IMR-90 (cell line): Measurements from ENCODE around the gene FAM53B. TPM values are rescaled to one million over a fixed set of nuclear protein-coding genes. Genes with fewer than 3 reads are reported as not detected.

ENCODE experiments used
- ATAC-seq: fragments of 200-7000 bp; cut with Tn5 transposase; 2 replicates; pipeline ENCODE4 v1.9.1; 2020; ENCODE audit warnings: low read depth, mild to moderate bottlenecking, moderate library complexity
- BruUV-seq: library from RNA; stranded (reverse); fragments of 400-500 nt; replicated peaks from 2 replicates; lab custom pipeline; 2021; lab: Mats Ljungman, UMichigan
- CTCF ChIA-PET: fragments of 300-600 bp; formaldehyde crosslinking; extraction: SDS; loops from one replicate; lab custom pipeline; 2021; ENCODE audit warnings: antibody characterized with exemption; lab: Yijun Ruan, JAX
- POLR2A ChIA-PET: fragments of 300-600 bp; sonication (Branson Sonifier 250); formaldehyde crosslinking; loops from one replicate; lab custom pipeline; 2022; ENCODE audit warnings: antibody characterized with exemption; ENCODE audit not compliant: unreplicated experiment; lab: Charles Lee
- DNase-seq: peaks from one replicate; pipeline ENCODE4 v3.0.0; 2013
- H2AFZ ChIP-seq: replicated peaks from 2 replicates; pipeline ENCODE3; 2013; ENCODE audit warnings: low read length, mild to moderate bottlenecking; ENCODE audit not compliant: poor library complexity
- H2AK5ac ChIP-seq: 2 replicates; pipeline ENCODE4 v1.6.1; 2013; ENCODE audit warnings: low read depth, low read length, inconsistent platforms
- H2AK9ac ChIP-seq: replicated peaks from 2 replicates; pipeline ENCODE3; 2013; ENCODE audit warnings: mild to moderate bottlenecking, low read depth, low read length, moderate library complexity; ENCODE audit not compliant: poor library complexity
- H2BK120ac ChIP-seq: 2 replicates; pipeline ENCODE4 v1.6.1; 2013; ENCODE audit warnings: low read depth, low read length, inconsistent platforms
- H2BK15ac ChIP-seq: 3 replicates; pipeline ENCODE4 v1.6.1; 2013; ENCODE audit warnings: low read depth, low read length, inconsistent platforms
- H2BK20ac ChIP-seq: 2 replicates; pipeline ENCODE4 v1.6.1; 2013; ENCODE audit warnings: low read depth, mild to moderate bottlenecking, inconsistent platforms, low read length, moderate library complexity
- H2BK5ac ChIP-seq: 2 replicates; pipeline ENCODE4 v1.6.1; 2013; ENCODE audit warnings: mild to moderate bottlenecking, low read depth, low read length, inconsistent platforms; ENCODE audit not compliant: poor library complexity, severe bottlenecking
- H3K14ac ChIP-seq: replicated peaks from 2 replicates; pipeline ENCODE4 v1.6.1; 2013; ENCODE audit warnings: low read depth, low read length, inconsistent platforms
- H3K18ac ChIP-seq: 2 replicates; pipeline ENCODE4 v1.6.1; 2013; ENCODE audit warnings: low read depth, low read length, control low read depth
- H3K23ac ChIP-seq: 2 replicates; pipeline ENCODE4 v1.6.1; 2013; ENCODE audit warnings: low read depth, low read length, inconsistent platforms
- H3K27ac ChIP-seq: 2 replicates; pipeline ENCODE4 v1.5.1; 2013; ENCODE audit warnings: mild to moderate bottlenecking, control low read depth, low read length; ENCODE audit not compliant: insufficient read depth
- H3K27me3 ChIP-seq: 2 replicates; pipeline ENCODE4 v1.6.1; 2013; ENCODE audit warnings: low read length; ENCODE audit not compliant: control insufficient read depth, insufficient read depth
- H3K36me3 ChIP-seq: 2 replicates; pipeline ENCODE4 v1.6.1; 2013; ENCODE audit warnings: low read length, mixed read lengths; ENCODE audit not compliant: control insufficient read depth, insufficient read depth
- H3K4ac ChIP-seq: 2 replicates; pipeline ENCODE4 v1.6.1; 2013; ENCODE audit warnings: low read depth, low read length, inconsistent platforms
- H3K4me1 ChIP-seq: 2 replicates; pipeline ENCODE4 v1.6.1; 2013; ENCODE audit warnings: low read length, mixed read lengths; ENCODE audit not compliant: control insufficient read depth, insufficient read depth
- H3K4me2 ChIP-seq: 2 replicates; pipeline ENCODE4 v1.6.1; 2013; ENCODE audit warnings: low read depth, mild to moderate bottlenecking, control low read depth, low read length, moderate library complexity
- H3K4me3 ChIP-seq: 2 replicates; pipeline ENCODE4 v1.5.1; 2013; ENCODE audit warnings: low read depth, mild to moderate bottlenecking, control low read depth, low read length, moderate library complexity; ENCODE audit not compliant: insufficient read depth
- H3K56ac ChIP-seq: 2 replicates; pipeline ENCODE4 v1.6.1; 2013; ENCODE audit warnings: low read length, inconsistent platforms; ENCODE audit not compliant: insufficient read depth; ENCODE audit errors: extremely low read depth
- H3K79me1 ChIP-seq, 2 experiments: 2 replicates each; pipeline ENCODE4 v1.6.1; 2013; ENCODE audit warnings: low read length in 2 of 2, inconsistent platforms in 1 of 2, low read depth in 1 of 2
- H3K9ac ChIP-seq: 2 replicates; pipeline ENCODE4 v1.6.1; 2013; ENCODE audit warnings: low read depth, low read length, control low read depth
- H3K9me1 ChIP-seq: 2 replicates; pipeline ENCODE4 v1.6.1; 2013; ENCODE audit warnings: low read length, inconsistent platforms; ENCODE audit not compliant: insufficient read depth
- H3K9me3 ChIP-seq: 2 replicates; pipeline ENCODE4 v1.6.1; 2013; ENCODE audit warnings: low read length; ENCODE audit not compliant: control insufficient read depth, insufficient read depth
- H4K20me1 ChIP-seq: 2 replicates; pipeline ENCODE4 v1.6.1; 2013; ENCODE audit warnings: low read length, inconsistent platforms; ENCODE audit not compliant: insufficient read depth
- H4K5ac ChIP-seq: 2 replicates; pipeline ENCODE4 v1.6.1; 2013; ENCODE audit warnings: mild to moderate bottlenecking, low read depth, low read length, control low read depth
- H4K8ac ChIP-seq, 2 experiments: 2 replicates each; pipeline ENCODE4 v1.6.1; 2013; ENCODE audit warnings: low read depth in 2 of 2, low read length in 2 of 2, control low read depth in 1 of 2, inconsistent platforms in 1 of 2
- H4K91ac ChIP-seq: 2 replicates; pipeline ENCODE4 v1.6.1; 2013; ENCODE audit warnings: low read depth, low read length, inconsistent platforms; ENCODE audit not compliant: insufficient read depth
- CEBPB ChIP-seq: IDR thresholded peaks from 2 replicates; pipeline ENCODE4 v1.6.1; 2012; ENCODE audit warnings: low read depth, low read length, improper control_type of control experiment
- CHD1 ChIP-seq: IDR thresholded peaks from 2 replicates; pipeline ENCODE4 v1.6.1; 2012; ENCODE audit warnings: low read depth, low read length, improper control_type of control experiment
- ELK1 ChIP-seq: fragments of 150-350 bp; IDR thresholded peaks from 2 replicates; pipeline ENCODE4 v1.6.1; 2016; ENCODE audit warnings: low read depth, mild to moderate bottlenecking, low read length, moderate library complexity, borderline replicate concordance
- FOS ChIP-seq: fragments of 150-350 bp; IDR thresholded peaks from 2 replicates; pipeline ENCODE4 v1.6.1; 2016; ENCODE audit warnings: low read depth, low read length
- MAFK ChIP-seq: IDR thresholded peaks from 2 replicates; pipeline ENCODE4 v1.6.1; 2012; ENCODE audit warnings: low read depth, low read length, improper control_type of control experiment
- MXI1 ChIP-seq: IDR thresholded peaks from 2 replicates; pipeline ENCODE4 v1.6.1; 2012; ENCODE audit warnings: low read depth, mild to moderate bottlenecking, low read length, moderate library complexity, borderline replicate concordance
- NFE2L2 ChIP-seq: fragments of 150-350 bp; IDR thresholded peaks from 2 replicates; pipeline ENCODE4 v1.6.1; 2016; ENCODE audit warnings: low read depth, mild to moderate bottlenecking, low read length
- POLR2A ChIP-seq: IDR thresholded peaks from 2 replicates; pipeline ENCODE4 v1.6.1; 2012; ENCODE audit warnings: mild to moderate bottlenecking, low read depth, low read length
- RFX5 ChIP-seq: IDR thresholded peaks from 2 replicates; pipeline ENCODE4 v1.8.0; 2012; ENCODE audit warnings: low read depth, mild to moderate bottlenecking, low read length, moderate library complexity
- USF2 ChIP-seq: fragments of 150-350 bp; IDR thresholded peaks from 2 replicates; pipeline ENCODE4 v1.6.1; 2017; ENCODE audit warnings: mild to moderate bottlenecking, antibody characterized with exemption, low read length, low read depth
- WGBS, 2 experiments: methylation state at CpG; one replicate each; pipeline versions ENCODE4 v1.1.5 to v1.1.7; 2013; ENCODE audit warnings: missing lambda C conversion rate in 2 of 2; ENCODE audit not compliant: insufficient read length in 1 of 2; ENCODE audit errors: extremely low coverage in 2 of 2; 5-methylcytosine and 5-hydroxymethylcytosine counted together
- dilution Hi-C: fragments of 300-500 bp; cut with HindIII; formaldehyde crosslinking; loops from one replicate; pipeline ENCODE4 v1.14.3; 2018; ENCODE audit warnings: low sequenced_read_pairs; ENCODE audit not compliant: unreplicated experiment
- in situ Hi-C: fragments of 300-500 bp; cut with MboI; formaldehyde crosslinking; loops from 3 replicates; pipeline ENCODE4 v1.14.3; 2019; ENCODE audit warnings: low sequenced_read_pairs, inconsistent platforms, mixed read lengths
- intact Hi-C: fragments of 100-400 bp; cut with micrococcal nuclease; formaldehyde crosslinking; loops from 2 replicates; pipeline ENCODE4 v1.10.0; 2022
- polyA plus RNA-seq, 3 experiments: library from polyadenylated mRNA; depleted of rRNA; stranded (reverse); fragments of >200 nt; gene quantifications; 2 replicates each; pipeline ENCODE4 v1.2.3, GENCODE V29; 2012; ENCODE audit warnings: low replicate concordance in 1 of 3
- total RNA-seq: library from RNA; depleted of rRNA; stranded (reverse); fragments of >200 nt; gene quantifications from 2 replicates; pipeline ENCODE4 v1.2.3, GENCODE V29; 2012
- TF ChIP-seq, protein P1 (sequence below): conservative IDR thresholded peaks from 2 replicates; pipeline ENCODE4 v1.5.1; 2012; ENCODE audit warnings: mild to moderate bottlenecking, low read depth, low read length, improper control_type of control experiment

FAM53B gene
- total and polyA plus RNA-seq, 2 of the 4 experiments (the other 2 are of a cell fraction) = 3.8 to 5.7 TPM

DNA sequence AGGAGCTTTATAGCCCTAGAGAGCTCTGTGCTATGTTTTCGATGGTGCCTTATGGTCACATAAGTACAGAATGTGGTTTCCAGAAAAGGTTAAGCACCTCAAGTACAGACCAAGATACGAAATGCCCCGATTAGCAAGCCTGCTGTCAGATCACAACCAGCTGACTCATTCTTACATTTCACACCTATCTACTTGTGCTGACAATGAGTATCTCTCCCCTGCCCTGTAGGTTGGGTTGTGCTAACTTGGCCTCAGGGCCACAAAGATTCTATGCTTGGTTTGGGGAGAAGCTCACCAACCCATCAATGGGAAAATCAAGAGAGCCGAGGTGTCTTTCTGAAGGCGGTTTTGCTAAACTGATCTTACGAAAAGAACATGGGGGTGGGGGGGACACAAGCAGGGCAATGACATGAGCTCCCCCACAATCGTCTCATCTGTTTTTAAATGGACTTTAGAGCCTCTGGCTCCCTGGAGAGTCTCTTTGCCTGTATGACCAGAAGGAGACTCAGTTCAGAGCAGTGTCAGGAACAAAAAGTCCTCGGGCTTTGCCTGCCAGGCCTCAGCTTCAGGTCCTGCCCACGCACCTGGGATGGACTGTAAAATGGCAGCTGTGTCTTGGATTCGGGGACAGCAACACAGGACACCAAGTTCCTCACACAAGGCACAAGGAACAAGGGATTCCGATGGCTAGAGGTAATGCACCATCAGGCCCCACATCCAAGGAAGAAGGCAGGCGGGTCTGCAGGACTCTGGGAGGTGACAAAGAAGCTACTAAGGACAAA is 55.1 kb downstream of the FAM53B start (continued):
- TF ChIP-seq, protein P1, sequence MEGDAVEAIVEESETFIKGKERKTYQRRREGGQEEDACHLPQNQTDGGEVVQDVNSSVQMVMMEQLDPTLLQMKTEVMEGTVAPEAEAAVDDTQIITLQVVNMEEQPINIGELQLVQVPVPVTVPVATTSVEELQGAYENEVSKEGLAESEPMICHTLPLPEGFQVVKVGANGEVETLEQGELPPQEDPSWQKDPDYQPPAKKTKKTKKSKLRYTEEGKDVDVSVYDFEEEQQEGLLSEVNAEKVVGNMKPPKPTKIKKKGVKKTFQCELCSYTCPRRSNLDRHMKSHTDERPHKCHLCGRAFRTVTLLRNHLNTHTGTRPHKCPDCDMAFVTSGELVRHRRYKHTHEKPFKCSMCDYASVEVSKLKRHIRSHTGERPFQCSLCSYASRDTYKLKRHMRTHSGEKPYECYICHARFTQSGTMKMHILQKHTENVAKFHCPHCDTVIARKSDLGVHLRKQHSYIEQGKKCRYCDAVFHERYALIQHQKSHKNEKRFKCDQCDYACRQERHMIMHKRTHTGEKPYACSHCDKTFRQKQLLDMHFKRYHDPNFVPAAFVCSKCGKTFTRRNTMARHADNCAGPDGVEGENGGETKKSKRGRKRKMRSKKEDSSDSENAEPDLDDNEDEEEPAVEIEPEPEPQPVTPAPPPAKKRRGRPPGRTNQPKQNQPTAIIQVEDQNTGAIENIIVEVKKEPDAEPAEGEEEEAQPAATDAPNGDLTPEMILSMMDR = no peak

DNA sequence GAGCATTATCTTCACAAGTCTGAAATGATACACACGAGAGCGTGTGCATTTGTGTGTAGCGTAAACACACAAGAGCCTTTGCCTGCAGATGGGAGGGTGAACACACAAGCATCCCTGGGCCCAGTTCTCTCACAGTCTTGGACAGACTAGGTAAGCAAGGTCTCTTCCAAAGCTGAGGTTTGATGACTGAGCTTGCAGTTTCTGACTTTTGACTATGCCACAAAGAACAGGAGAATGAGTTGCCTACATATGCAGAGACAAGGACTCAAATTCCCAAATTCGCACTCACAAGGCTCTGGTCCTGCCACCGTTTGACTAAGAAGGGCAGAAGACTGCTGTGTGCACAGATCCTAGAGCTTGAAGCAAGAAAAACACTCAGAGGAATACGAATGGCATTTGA is 55.8 kb downstream of the FAM53B start:
- no TSS peak for BruUV-seq
- ATAC-seq = no peak
- Histone ChIP-seq H2BK120ac (no peak overlapping the region), H3K9ac (no peak overlapping the region), H3K36me3 (peaks cover 9% of the 10 kb centered on the region; the same call in 1 of the 2 replicates), H2BK5ac (no peak overlapping the region), H4K8ac (no peak overlapping the region), H4K91ac (no peak overlapping the region), H4K20me1 (no peaks in the 10 kb centered on the region), H3K27ac (no peak overlapping the region), H3K56ac (no peak overlapping the region), H2AK5ac (no peak overlapping the region), H3K79me1 (peaks cover 0 to 7% of the 10 kb centered on the region in 2 experiments; a peak in 2 of 4 replicates), H3K18ac (no peak overlapping the region), H3K23ac (no peak overlapping the region), H3K4me2 (no peak overlapping the region), H2AK9ac (no peak overlapping the region), H2BK15ac (no peak overlapping the region), H4K5ac (no peak overlapping the region), H3K4me3 (no peak overlapping the region), H3K4me1 (no peaks in the 10 kb centered on the region), H3K14ac (no peak overlapping the region), H2AFZ (no peak overlapping the region), H3K4ac (no peak overlapping the region), H3K9me1 (peaks cover 14% of the 10 kb centered on the region; the same call in 1 of the 2 replicates), H3K27me3 (no peaks in the 10 kb centered on the region), H3K9me3 (no peaks in the 10 kb centered on the region), H2BK20ac (no peak overlapping the region)
- 92% methylated on average over 2 of the region's 6 CpGs; no CpG with 5 or more reads in 1 of the 2 experiments for WGBS, 2 experiments
- no peak for DNase-seq
- in situ Hi-C loops = no loop called here
- ChIA-PET CTCF (no interaction called here), POLR2A (no interaction called here)
- dilution Hi-C loops = no loop called here
- intact Hi-C loops = no loop called here
- TF ChIP-seq CEBPB = no peak
- no peak for TF ChIP-seq CHD1
- no peak for TF ChIP-seq POLR2A
- no peak for TF ChIP-seq ELK1
- TF ChIP-seq NFE2L2 = no peak
- TF ChIP-seq MXI1 = no peak
- no peak for TF ChIP-seq MAFK
- no peak for TF ChIP-seq FOS
- no peak for TF ChIP-seq RFX5
- no peak for TF ChIP-seq USF2
